CD4-positive, alpha-beta T cell treated with Interleukin-15 for 1 hour (primary cell): ENCODE results near the gene TFDP1.
"Not testable (repeated sequence)": the region's sequence is repeated elsewhere in the genome, so short reads cannot be mapped to it uniquely, and the experiment has no call there.

Source experiments
- DNase-seq: peaks from one replicate; pipeline ENCODE4 v3.0.0-alpha.2; 2020

Gene TFDP1

GRCh38 chr13:113620036-113620796, 35.7 kb downstream of the TFDP1 start:
- DNase-seq: no peak

- no peak for DNase-seq
Observed at GRCh38 chr13:113621046-113621445, 36.5 kb downstream of the TFDP1 start.

DNA sequence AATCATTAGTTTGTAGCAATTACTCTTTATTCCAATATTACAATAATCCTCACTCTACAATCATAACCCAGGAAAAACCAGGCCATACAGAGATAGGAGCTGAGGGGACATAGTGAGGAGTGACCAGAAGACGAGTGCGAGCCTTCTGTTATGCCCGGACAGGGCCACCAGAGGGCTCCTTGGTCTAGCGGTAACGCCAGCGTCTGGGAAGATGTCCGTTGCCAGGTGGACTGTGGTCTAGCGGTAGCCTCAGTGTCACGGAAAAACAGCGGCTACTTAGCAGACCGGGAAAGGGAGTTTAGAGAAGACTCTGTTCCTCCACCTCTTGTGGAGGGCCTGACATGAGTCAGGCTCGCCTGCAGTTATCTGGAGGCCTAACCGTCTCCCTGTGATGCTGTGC, 36.9 kb downstream of the TFDP1 start:
- not testable (repeated sequence) for DNase-seq

- not testable (repeated sequence) for DNase-seq
Observed at GRCh38 chr13:113621986-113622550, 37.5 kb downstream of the TFDP1 start.

DNA sequence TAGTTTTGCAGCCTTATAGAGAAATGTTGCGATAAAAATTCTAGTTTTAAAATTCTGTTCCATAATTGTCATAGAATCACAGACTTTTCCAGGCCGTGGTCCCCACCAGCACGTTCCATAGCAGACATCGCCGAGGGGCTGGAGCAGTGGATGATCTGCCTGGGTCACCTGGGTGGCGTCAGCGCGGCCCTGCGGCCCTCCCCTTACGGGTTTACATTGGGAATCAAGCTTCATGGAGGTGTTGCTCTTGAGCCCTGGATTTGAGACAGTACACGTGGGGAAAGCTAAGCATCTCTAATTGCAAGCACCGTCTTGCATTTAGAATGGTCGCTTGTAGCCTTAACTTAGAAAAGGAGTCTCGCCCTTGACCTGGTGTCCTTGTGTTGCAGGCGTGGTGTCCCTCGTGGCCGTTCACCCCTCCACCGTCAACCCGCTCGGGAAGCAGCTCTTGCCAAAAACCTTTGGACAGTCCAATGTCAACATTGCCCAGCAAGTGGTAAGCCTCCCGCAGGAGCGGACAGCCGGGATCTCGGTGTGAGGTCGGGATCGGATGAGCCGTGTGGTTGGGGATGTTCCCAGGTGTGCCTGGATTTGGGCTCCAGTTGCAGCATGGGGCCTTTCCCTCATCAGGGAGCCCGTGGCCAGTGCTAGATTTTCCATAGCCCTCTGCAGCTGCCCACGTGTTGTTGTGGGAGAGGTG, 38.4 kb downstream of the TFDP1 start:
- DNase-seq: no peak

- no peak for DNase-seq
Observed at GRCh38 chr13:113623491-113624234, 39.1 kb downstream of the TFDP1 start.

- no peak for DNase-seq
Observed at GRCh38 chr13:113624235-113624587, 39.7 kb downstream of the TFDP1 start.

GRCh38 chr13:113624640-113625304, 40.2 kb downstream of the TFDP1 start:
- not testable (repeated sequence) for DNase-seq

- DNase-seq: no peak
Observed at GRCh38 chr13:113625965-113626721, 41.6 kb downstream of the TFDP1 start.

DNA sequence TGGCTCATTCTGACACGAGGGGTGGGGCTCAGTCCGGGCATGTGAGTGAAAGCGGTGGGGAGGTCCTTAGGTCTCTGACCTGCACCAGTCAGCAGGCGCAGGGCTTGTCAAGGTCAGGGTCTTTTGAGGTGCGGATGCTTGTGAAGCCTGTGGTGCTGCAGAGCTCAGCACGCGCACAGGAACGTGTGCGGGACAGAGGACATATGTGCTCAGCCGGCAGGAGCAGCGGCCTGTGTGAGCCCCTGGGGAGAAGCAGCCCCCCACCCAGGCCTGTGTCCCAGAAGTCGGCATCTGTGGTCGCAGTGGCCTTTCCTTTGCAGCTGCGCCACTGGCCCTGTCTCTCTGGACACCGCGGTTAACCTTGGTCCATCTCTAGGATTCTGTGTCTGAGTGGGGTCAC, 42.6 kb downstream of the TFDP1 start:
- DNase-seq: no peak

GRCh38 chr13:113628291-113629270, 44.0 kb downstream of the TFDP1 start:
- DNase-seq: no peak

GRCh38 chr13:113629866-113630265, 45.3 kb downstream of the TFDP1 start:
- DNase-seq: no peak

GRCh38 chr13:113630296-113630695, 45.7 kb downstream of the TFDP1 start:
- DNase-seq: no peak

- DNase-seq: no peak
Observed at GRCh38 chr13:113630804-113631203, 46.3 kb downstream of the TFDP1 start.

- no peak for DNase-seq
Observed at GRCh38 chr13:113631341-113632095, 47.0 kb downstream of the TFDP1 start.

DNA sequence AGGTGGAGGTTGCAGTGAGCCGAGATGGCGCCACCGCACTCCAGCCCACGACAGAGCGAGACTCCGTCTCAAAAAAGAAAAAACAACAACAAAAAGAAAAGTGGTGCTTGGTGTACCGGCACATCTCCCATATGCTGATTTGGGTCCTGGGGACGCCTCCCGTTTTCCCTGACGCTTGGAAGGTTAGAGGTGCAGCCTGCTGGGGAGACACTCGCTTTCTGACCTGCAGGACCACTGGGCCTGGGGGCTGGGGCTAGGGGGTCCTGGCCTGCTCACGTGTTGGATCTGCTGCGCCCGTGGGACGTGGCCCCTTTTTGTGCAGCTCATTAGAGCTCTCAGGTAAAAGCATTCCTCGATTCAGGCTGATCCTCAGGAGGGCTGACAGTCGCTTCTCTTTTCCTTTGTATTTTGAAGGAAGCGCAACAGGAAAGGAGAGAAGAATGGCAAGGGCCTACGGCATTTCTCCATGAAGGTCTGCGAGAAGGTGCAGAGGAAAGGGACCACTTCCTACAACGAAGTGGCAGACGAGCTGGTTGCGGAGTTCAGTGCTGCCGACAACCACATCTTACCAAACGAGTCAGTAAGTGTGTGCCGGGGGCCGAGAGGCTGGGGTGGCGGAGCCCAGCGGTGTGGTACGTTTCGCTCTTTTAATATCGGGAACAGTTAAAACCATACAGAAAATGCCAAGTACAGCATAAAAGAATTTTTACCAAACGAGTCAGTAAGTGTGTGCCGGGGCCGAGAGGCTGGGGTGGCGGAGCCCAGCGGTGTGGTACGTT, 48.3 kb downstream of the TFDP1 start:
- no peak for DNase-seq

DNA sequence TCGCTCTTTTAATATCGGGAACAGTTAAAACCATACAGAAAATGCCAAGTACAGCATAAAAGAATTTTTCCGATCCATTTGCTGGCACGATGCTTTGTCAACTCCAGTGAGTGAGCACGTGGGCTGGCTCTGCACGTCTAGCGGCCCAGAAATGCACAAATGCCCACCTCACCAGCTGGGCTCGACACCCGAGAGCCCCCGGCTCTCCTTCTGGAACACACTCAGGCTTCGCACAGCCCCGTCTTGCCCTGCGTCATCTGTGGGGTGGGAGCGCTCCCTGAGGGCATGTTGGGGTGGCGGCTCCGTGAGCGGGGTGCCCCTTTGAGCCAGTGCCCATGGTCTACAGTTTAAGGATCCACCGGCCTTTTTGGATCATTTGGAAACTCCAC, 48.9 kb downstream of the TFDP1 start:
- no peak for DNase-seq

GRCh38 chr13:113634279-113635047, 49.9 kb downstream of the TFDP1 start:
- DNase-seq: no peak

GRCh38 chr13:113635048-113635420, 50.5 kb downstream of the TFDP1 start:
- DNase-seq: no peak
